K562 (cell line): ENCODE results near the gene SKIL. TPM values are rescaled to one million over a fixed set of nuclear protein-coding genes. Genes with fewer than 3 reads are reported as not detected.

Experiments
- ASH1L ChIP-seq: fragments of 450-650 bp; IDR thresholded peaks from 2 replicates; pipeline ENCODE4 v1.6.1; 2018; ENCODE audit warnings: borderline replicate concordance, mild to moderate bottlenecking, low read depth; ENCODE audit not compliant: partially characterized antibody
- CEBPG ChIP-seq, 3 experiments: fragments of 200-800 bp in 1 of 3; sonication (Bioruptor generic) in 1 of 3; sonication (generic) in 1 of 3; formaldehyde crosslinking in 1 of 3; IDR thresholded peaks in 2 of 3; conservative IDR thresholded peaks in 1 of 3; 2 replicates each; pipeline versions ENCODE4 v1.6.1 to v1.8.0; 2016 to 2022; ENCODE audit warnings: missing compliant biosample characterization in 2 of 3, missing genetic modification characterization in 2 of 3, mild to moderate bottlenecking in 1 of 3, missing genetic modification reagents in 1 of 3
- ESRRA ChIP-seq: fragments of 450-650 bp; IDR thresholded peaks from 2 replicates; pipeline ENCODE4 v1.6.1; 2014; ENCODE audit warnings: low read depth, mild to moderate bottlenecking, moderate library complexity, borderline replicate concordance
- GTF2F1 ChIP-seq: IDR thresholded peaks from 2 replicates; pipeline ENCODE4 v1.6.1; 2011; ENCODE audit warnings: low read depth, low read length, improper control_type of control experiment
- HNRNPUL1 ChIP-seq: fragments of 200-400 bp; formaldehyde crosslinking; IDR thresholded peaks from 2 replicates; pipeline ENCODE4 v1.6.1; 2017; ENCODE audit warnings: low read length
- ILK ChIP-seq: fragments of 450-650 bp; IDR thresholded peaks from 2 replicates; pipeline ENCODE4 v1.6.1; 2016; ENCODE audit warnings: missing genetic modification characterization, low read depth, mild to moderate bottlenecking, missing compliant biosample characterization, moderate library complexity, borderline replicate concordance
- KHSRP ChIP-seq: fragments of 450-650 bp; IDR thresholded peaks from 2 replicates; pipeline ENCODE4 v1.6.1; 2017
- MNT ChIP-seq, 2 experiments: fragments of 450-650 bp; conservative IDR thresholded peaks; 2 replicates each; pipeline ENCODE4 v1.6.1; 2017; ENCODE audit warnings: mild to moderate bottlenecking in 2 of 2, moderate library complexity in 2 of 2
- NR2C1 ChIP-seq, 2 experiments: fragments of 450-650 bp; IDR thresholded peaks; 2 replicates each; pipeline ENCODE4 v1.6.1; 2017; ENCODE audit warnings: mild to moderate bottlenecking in 2 of 2, antibody characterized with exemption in 1 of 2, inconsistent platforms in 1 of 2, missing compliant biosample characterization in 1 of 2, missing genetic modification characterization in 1 of 2
- PURB ChIP-seq: sonication (generic); formaldehyde crosslinking; IDR thresholded peaks from 2 replicates; pipeline ENCODE4 v1.9.0; 2021; ENCODE audit warnings: low read depth, mild to moderate bottlenecking, missing genetic modification reagents
- SIN3B ChIP-seq: fragments of 450-650 bp; IDR thresholded peaks from 2 replicates; pipeline ENCODE4 v1.6.1; 2017; ENCODE audit warnings: low read depth, mild to moderate bottlenecking, moderate library complexity
- SRSF9 ChIP-seq: fragments of 200-400 bp; formaldehyde crosslinking; IDR thresholded peaks from 2 replicates; pipeline ENCODE4 v1.6.1; 2017; ENCODE audit warnings: low read depth, low read length, borderline replicate concordance
- TAF15 ChIP-seq: fragments of 200-400 bp; formaldehyde crosslinking; IDR thresholded peaks from 2 replicates; pipeline ENCODE4 v1.6.1; 2017; ENCODE audit warnings: mild to moderate bottlenecking, low read depth, low read length, moderate library complexity
- TEAD2 ChIP-seq: fragments of 450-650 bp; IDR thresholded peaks from 2 replicates; pipeline ENCODE4 v1.6.1; 2016; ENCODE audit warnings: missing genetic modification characterization, control low read depth, missing compliant biosample characterization
- ZC3H8 ChIP-seq: fragments of 450-650 bp; IDR thresholded peaks from 2 replicates; pipeline ENCODE4 v1.6.1; 2017
- ZEB2 ChIP-seq: fragments of 450-650 bp; IDR thresholded peaks from 2 replicates; pipeline ENCODE4 v1.6.1; 2016
- ZFP1 ChIP-seq: fragments of 450-650 bp; formaldehyde crosslinking; IDR thresholded peaks from 2 replicates; pipeline ENCODE4 v1.4.0; 2020; ENCODE audit warnings: mild to moderate bottlenecking, mixed read lengths
- ZNF174 ChIP-seq: fragments of 250-450 bp; sonication (Bioruptor Pico); IDR thresholded peaks from 2 replicates; pipeline ENCODE4 v1.4.0; 2020; ENCODE audit warnings: mild to moderate bottlenecking
- polyA plus RNA-seq, 8 experiments: library from polyadenylated mRNA; depleted of rRNA in 4 of 8; stranded (reverse) in 5 of 8; unstranded in 3 of 8; fragments of >200 nt; fragmentation: Nextera tagmentation in 2 of 8; fragmentation: Illumina TruSeq in 1 of 8; extraction: Ambion mirVana in 2 of 8; extraction: Trizol in 1 of 8; gene quantifications; 2 replicates each; pipeline versions ENCODE4 v1.2.1 to v1.2.3, GENCODE V29; 2011 to 2014; ENCODE audit warnings: inconsistent platforms in 1 of 8, missing spikeins in 1 of 8
- total RNA-seq, 7 experiments: library from RNA; depleted of rRNA in 6 of 7; stranded (reverse); fragments of >200 nt in 6 of 7; fragmentation: Illumina TruSeq in 2 of 7; extraction: Trizol in 2 of 7; gene quantifications; 2 replicates each; pipeline versions ENCODE4 v1.2.1 to v1.2.3, GENCODE V29; 2011 to 2021; ENCODE audit warnings: low replicate concordance in 1 of 7
- TF ChIP-seq, protein P1 (sequence below): fragments of 200-800 bp; sonication (Bioruptor generic); IDR thresholded peaks from 2 replicates; pipeline ENCODE4 v1.6.1; 2017; ENCODE audit warnings: missing genetic modification characterization, missing compliant biosample characterization
- TF ChIP-seq, protein P2 (sequence below): fragments of 450-650 bp; IDR thresholded peaks from 2 replicates; pipeline ENCODE4 v1.6.1; 2016; ENCODE audit warnings: low read depth, mild to moderate bottlenecking, moderate library complexity
- TF ChIP-seq, protein P3 (sequence below): fragments of 200-800 bp; sonication (Bioruptor generic); IDR thresholded peaks from 2 replicates; pipeline ENCODE4 v1.6.1; 2017; ENCODE audit warnings: missing genetic modification characterization, missing compliant biosample characterization
- TF ChIP-seq, protein P4 (sequence below): sonication (generic); formaldehyde crosslinking; IDR thresholded peaks from 2 replicates; pipeline ENCODE4 v1.8.0; 2022; ENCODE audit warnings: mild to moderate bottlenecking, missing genetic modification reagents

The SKIL gene
- total and polyA plus RNA-seq, 9 of the 15 experiments (the other 6 are each of a cell fraction or from before 2014, with no cell fraction given), result 4.3 to 19.1 (median 9.7) TPM

DNA sequence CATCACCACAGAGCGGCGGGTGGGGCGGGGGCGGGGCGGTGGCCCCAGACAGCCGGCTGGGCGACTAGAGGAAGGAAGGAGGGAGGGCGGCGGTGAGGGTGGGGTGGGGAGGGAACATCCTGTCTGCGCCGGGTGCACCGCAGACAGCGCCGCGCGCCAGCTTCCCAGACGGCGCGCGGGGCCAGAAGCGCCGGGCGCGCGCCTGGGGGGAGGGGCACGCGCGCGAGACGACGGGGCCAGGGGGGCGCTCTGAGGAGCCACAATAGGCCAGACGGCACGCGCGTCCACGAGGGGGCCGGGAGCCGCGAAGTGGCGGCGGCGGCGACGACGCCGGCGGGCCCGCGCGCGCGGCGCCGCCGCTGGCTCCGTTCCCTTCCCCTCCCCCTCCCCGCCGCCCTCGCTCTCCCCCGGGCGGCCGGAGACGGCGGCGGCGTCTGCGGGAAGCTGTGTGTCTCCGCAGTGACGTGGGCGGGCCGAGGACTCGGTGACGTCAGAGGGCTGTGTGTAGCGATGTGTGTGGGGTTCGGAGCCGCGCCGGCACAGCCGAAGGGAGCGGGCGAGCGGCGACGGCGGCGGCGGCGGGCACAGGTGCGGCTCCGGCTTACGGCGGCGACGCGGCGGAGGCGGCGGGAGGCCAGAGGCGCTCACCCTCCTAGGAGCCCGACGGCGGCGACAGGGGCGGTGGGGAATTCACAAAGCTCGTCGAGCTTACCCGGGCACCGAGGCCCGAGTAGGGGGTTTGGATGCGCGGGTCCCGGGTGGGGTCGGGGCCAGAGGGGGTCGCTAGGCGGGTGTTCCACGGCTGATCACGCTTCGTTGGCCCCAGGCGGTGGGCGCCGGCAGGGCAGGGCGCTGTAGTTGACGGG is at the start of gene SKIL (continued):
- TF ChIP-seq TAF15, result no peak
- TF ChIP-seq ILK (tag), result no peak
- TF ChIP-seq ZNF174 (CRISPR knock-in tag), result no peak
- TF ChIP-seq, protein P1, sequence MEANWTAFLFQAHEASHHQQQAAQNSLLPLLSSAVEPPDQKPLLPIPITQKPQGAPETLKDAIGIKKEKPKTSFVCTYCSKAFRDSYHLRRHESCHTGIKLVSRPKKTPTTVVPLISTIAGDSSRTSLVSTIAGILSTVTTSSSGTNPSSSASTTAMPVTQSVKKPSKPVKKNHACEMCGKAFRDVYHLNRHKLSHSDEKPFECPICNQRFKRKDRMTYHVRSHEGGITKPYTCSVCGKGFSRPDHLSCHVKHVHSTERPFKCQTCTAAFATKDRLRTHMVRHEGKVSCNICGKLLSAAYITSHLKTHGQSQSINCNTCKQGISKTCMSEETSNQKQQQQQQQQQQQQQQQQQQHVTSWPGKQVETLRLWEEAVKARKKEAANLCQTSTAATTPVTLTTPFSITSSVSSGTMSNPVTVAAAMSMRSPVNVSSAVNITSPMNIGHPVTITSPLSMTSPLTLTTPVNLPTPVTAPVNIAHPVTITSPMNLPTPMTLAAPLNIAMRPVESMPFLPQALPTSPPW, result peak; percentile 93
- TF ChIP-seq PURB (CRISPR knock-in tag), result no peak
- TF ChIP-seq ASH1L, result no peak
- TF ChIP-seq MNT (conservative IDR thresholded peaks at IDR 0.05), result no peak
- no peak for TF ChIP-seq NR2C1 (IDR thresholded peaks at IDR 0.05)
- no peak for TF ChIP-seq NR2C1 (tag; IDR thresholded peaks at IDR 0.05)
- no peak for TF ChIP-seq TEAD2
- TF ChIP-seq, protein P2, sequence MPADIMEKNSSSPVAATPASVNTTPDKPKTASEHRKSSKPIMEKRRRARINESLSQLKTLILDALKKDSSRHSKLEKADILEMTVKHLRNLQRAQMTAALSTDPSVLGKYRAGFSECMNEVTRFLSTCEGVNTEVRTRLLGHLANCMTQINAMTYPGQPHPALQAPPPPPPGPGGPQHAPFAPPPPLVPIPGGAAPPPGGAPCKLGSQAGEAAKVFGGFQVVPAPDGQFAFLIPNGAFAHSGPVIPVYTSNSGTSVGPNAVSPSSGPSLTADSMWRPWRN, result no peak
- TF ChIP-seq GTF2F1, result no peak
- TF ChIP-seq, protein P3, sequence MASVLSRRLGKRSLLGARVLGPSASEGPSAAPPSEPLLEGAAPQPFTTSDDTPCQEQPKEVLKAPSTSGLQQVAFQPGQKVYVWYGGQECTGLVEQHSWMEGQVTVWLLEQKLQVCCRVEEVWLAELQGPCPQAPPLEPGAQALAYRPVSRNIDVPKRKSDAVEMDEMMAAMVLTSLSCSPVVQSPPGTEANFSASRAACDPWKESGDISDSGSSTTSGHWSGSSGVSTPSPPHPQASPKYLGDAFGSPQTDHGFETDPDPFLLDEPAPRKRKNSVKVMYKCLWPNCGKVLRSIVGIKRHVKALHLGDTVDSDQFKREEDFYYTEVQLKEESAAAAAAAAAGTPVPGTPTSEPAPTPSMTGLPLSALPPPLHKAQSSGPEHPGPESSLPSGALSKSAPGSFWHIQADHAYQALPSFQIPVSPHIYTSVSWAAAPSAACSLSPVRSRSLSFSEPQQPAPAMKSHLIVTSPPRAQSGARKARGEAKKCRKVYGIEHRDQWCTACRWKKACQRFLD (CRISPR knock-in tag), result peak; percentile 98
- TF ChIP-seq ESRRA, result no peak; the same call in 1 of the 2 replicates
- no peak for TF ChIP-seq HNRNPUL1
- TF ChIP-seq CEBPG (CRISPR knock-in tag; IDR thresholded peaks at IDR 0.05), result no peak
- TF ChIP-seq CEBPG (tag; conservative IDR thresholded peaks at IDR 0.05 in 1 of 2, IDR thresholded peaks at IDR 0.05 in 1 of 2), result no peak
- no peak for TF ChIP-seq SRSF9
- TF ChIP-seq, protein P4, sequence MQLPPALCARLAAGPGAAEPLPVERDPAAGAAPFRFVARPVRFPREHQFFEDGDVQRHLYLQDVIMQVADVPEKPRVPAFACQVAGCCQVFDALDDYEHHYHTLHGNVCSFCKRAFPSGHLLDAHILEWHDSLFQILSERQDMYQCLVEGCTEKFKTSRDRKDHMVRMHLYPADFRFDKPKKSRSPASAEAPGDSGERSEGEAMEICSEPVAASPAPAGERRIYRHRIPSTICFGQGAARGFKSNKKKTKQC, result no peak
- no peak for TF ChIP-seq ZEB2
- TF ChIP-seq ZC3H8, result no peak
- no peak for TF ChIP-seq ZFP1 (CRISPR knock-in tag)
- TF ChIP-seq SIN3B, result no peak
- no peak; the same call in 1 of the 2 replicates for TF ChIP-seq KHSRP
